Smooth muscle cell of bladder (primary cell): ENCODE data around the gene MAGEA9. TPM values are rescaled to one million over a fixed set of nuclear protein-coding genes. Genes with fewer than 3 reads are reported as not detected.

ENCODE experiments used
- total RNA-seq: library from RNA; depleted of rRNA; stranded (reverse); fragments of >200 nt; gene quantifications from 2 replicates; pipeline ENCODE4 v1.2.3, GENCODE V29; 2014

Gene MAGEA9
- total RNA-seq, result not detected in 2 replicates

GRCh38 chrX:149781727-149782126 lies at the start of gene MAGEA9:
TSS of gene MAGEA9 (plus strand) at chrX:149781930. CDS start at chrX:149786211, 4,281 bp downstream.

GRCh38 chrX:149773768-149774167 lies 8.0 kb upstream of the MAGEA9 start, which contains the start of gene HSFX1:
TSS of gene HSFX1 (plus strand) at chrX:149774068. CDS start at chrX:149774682, 614 bp downstream.

Other genes with a start within 250 kb of the MAGEA9 start
- 14.5 and 17.2 TPM in 2 replicates for gene EOLA1, start 240.9 kb upstream of the MAGEA9 start, total RNA-seq
- gene HSFX3, start 232.0 kb upstream of the MAGEA9 start, total RNA-seq, result not detected in 2 replicates
- 0.14 TPM in 1 of 2 replicates, not detected in the other for gene MAGEA9B, start 194.5 kb upstream of the MAGEA9 start, total RNA-seq
- 0.14 and 0.28 TPM in 2 replicates for gene HSFX2, start 186.6 kb upstream of the MAGEA9 start, total RNA-seq
- 14.8 and 20.3 TPM in 2 replicates for gene TMEM185A, start 150.1 kb upstream of the MAGEA9 start, total RNA-seq
- gene MAGEA11, start 69.9 kb upstream of the MAGEA9 start, total RNA-seq, result under 0.01 and 0.09 TPM in 2 replicates
- gene HSFX1, start 7.9 kb upstream of the MAGEA9 start, total RNA-seq, result 0.37 and 0.71 TPM in 2 replicates
- gene MAGEA8, start 99.3 kb downstream of the MAGEA9 start, total RNA-seq, result not detected in 2 replicates
- not detected in 2 replicates for gene HSFX4, start 147.6 kb downstream of the MAGEA9 start, total RNA-seq
- 12.8 and 20.1 TPM in 2 replicates for gene EOLA2, start 156.6 kb downstream of the MAGEA9 start, total RNA-seq